Measurements from ENCODE around the gene PTF1A.

- no peak for TF ChIP-seq CTCF (conservative IDR thresholded peaks at IDR 0.05; ENCODE audit: low read length)
- TF ChIP-seq EZH2phosphoT487 (IDR thresholded peaks at IDR 0.05; ENCODE audit: borderline replicate concordance), result no peak
Measured at GRCh38 chr10:23171232-23171876, 20.8 kb upstream of the PTF1A start.
